Measurements from ENCODE around the gene CAVIN4.

DNA sequence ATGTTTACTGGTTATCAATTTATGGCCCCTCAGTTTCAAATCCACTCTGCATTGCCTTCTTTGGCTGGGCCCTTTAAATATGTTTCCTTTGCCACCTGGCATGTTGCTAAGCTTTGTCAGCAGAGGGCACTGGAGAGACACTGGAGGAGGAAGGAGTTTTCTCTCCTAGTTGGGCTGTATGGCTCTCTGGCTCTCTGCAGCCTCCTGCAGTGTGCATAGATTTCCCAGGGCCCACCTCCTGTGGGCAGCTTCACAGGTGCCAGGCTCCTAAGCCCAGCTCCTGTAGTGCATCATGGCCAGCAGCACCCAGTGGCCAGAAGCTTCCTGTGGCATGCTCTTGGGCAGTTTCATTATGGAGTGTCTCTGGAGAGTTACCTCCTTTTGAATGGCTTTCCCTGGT lies 23.3 kb downstream of the CAVIN4 start:
- peak; percentile 18; the same call in 1 of the 2 replicates for TF ChIP-seq CTCF (tag by site-specific recombination; IDR thresholded peaks at IDR 0.05)
- TF ChIP-seq ZNF510 (tag by site-specific recombination; IDR thresholded peaks at IDR 0.05; ENCODE audit: insufficient replicate concordance) = no peak
- no peak for TF ChIP-seq SP7 (tag by site-specific recombination; IDR thresholded peaks at IDR 0.05)
- no peak for TF ChIP-seq TCF7L2 (IDR thresholded peaks at IDR 0.05; ENCODE audit: borderline replicate concordance, low read depth, low read length)
- TF ChIP-seq YY1 (tag by site-specific recombination; IDR thresholded peaks at IDR 0.05) = no peak
- TF ChIP-seq, protein P1, sequence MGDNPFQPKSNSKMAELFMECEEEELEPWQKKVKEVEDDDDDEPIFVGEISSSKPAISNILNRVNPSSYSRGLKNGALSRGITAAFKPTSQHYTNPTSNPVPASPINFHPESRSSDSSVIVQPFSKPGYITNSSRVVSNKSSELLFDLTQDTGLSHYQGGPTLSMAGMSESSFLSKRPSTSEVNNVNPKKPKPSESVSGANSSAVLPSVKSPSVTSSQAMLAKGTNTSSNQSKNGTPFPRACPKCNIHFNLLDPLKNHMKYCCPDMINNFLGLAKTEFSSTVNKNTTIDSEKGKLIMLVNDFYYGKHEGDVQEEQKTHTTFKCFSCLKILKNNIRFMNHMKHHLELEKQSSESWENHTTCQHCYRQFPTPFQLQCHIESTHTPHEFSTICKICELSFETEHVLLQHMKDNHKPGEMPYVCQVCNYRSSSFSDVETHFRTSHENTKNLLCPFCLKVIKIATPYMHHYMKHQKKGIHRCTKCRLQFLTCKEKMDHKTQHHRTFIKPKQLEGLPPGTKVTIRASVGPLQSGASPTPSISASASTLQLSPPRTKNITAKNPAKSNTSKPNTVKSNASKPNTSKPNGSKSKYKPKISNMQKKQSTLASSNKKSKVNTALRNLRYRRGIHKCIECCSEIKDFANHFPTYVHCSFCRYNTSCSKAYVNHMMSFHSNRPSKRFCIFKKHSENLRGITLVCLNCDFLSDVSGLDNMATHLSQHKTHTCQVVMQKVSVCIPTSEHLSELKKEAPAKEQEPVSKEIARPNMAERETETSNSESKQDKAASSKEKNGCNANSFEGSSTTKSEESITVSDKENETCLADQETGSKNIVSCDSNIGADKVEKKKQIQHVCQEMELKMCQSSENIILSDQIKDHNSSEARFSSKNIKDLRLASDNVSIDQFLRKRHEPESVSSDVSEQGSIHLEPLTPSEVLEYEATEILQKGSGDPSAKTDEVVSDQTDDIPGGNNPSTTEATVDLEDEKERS (tag by site-specific recombination; IDR thresholded peaks at IDR 0.05) = no peak
- TF ChIP-seq ZFP69B (tag by site-specific recombination; IDR thresholded peaks at IDR 0.05) = no peak
- TF ChIP-seq, protein P2, sequence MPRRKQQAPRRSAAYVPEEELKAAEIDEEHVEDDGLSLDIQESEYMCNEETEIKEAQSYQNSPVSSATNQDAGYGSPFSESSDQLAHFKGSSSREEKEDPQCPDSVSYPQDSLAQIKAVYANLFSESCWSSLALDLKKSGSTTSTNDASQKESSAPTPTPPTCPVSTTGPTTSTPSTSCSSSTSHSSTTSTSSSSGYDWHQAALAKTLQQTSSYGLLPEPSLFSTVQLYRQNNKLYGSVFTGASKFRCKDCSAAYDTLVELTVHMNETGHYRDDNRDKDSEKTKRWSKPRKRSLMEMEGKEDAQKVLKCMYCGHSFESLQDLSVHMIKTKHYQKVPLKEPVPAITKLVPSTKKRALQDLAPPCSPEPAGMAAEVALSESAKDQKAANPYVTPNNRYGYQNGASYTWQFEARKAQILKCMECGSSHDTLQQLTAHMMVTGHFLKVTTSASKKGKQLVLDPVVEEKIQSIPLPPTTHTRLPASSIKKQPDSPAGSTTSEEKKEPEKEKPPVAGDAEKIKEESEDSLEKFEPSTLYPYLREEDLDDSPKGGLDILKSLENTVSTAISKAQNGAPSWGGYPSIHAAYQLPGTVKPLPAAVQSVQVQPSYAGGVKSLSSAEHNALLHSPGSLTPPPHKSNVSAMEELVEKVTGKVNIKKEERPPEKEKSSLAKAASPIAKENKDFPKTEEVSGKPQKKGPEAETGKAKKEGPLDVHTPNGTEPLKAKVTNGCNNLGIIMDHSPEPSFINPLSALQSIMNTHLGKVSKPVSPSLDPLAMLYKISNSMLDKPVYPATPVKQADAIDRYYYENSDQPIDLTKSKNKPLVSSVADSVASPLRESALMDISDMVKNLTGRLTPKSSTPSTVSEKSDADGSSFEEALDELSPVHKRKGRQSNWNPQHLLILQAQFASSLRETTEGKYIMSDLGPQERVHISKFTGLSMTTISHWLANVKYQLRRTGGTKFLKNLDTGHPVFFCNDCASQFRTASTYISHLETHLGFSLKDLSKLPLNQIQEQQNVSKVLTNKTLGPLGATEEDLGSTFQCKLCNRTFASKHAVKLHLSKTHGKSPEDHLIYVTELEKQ (tag by site-specific recombination; IDR thresholded peaks at IDR 0.05; ENCODE audit: borderline replicate concordance) = no peak
- TF ChIP-seq MYNN (tag by site-specific recombination; IDR thresholded peaks at IDR 0.05; ENCODE audit: borderline replicate concordance) = no peak
- TF ChIP-seq BCL11A (tag by site-specific recombination; IDR thresholded peaks at IDR 0.05; ENCODE audit: low read depth) = no peak
- TF ChIP-seq ZNF138 (tag by site-specific recombination; IDR thresholded peaks at IDR 0.05; ENCODE audit: borderline replicate concordance) = no peak
